Stimulated activated naive CD8-positive, alpha-beta T cell treated with anti-CD3 and anti-CD28 coated beads, Interleukin-15, Interleukin-2, amounts not matched to agents 100 ng/mL and 50 ng/mL, for 24 hours (primary cell): Measurements from ENCODE around the gene KRT14.
"Not testable (repeated sequence)": the region's sequence is repeated elsewhere in the genome, so short reads cannot be mapped to it uniquely, and the experiment has no call there.

Source experiments
- H3K27ac Mint-ChIP-seq: one replicate; pipeline ENCODE4 v1.8.0; 2021; ENCODE audit warnings: mild to moderate bottlenecking, mixed read lengths
- H3K27me3 Mint-ChIP-seq: one replicate; pipeline ENCODE4 v1.8.0; 2021; ENCODE audit warnings: mixed read lengths
- H3K36me3 Mint-ChIP-seq: one replicate; pipeline ENCODE4 v1.8.0; 2021; ENCODE audit warnings: low read depth, mixed read lengths
- H3K4me1 Mint-ChIP-seq: one replicate; pipeline ENCODE4 v1.8.0; 2021; ENCODE audit warnings: low read depth, mixed read lengths
- H3K4me3 Mint-ChIP-seq: one replicate; pipeline ENCODE4 v1.8.0; 2021; ENCODE audit warnings: mild to moderate bottlenecking, mixed read lengths
- H3K9me3 Mint-ChIP-seq: one replicate; pipeline ENCODE4 v1.8.0; 2021; ENCODE audit warnings: mixed read lengths

Gene KRT14

DNA sequence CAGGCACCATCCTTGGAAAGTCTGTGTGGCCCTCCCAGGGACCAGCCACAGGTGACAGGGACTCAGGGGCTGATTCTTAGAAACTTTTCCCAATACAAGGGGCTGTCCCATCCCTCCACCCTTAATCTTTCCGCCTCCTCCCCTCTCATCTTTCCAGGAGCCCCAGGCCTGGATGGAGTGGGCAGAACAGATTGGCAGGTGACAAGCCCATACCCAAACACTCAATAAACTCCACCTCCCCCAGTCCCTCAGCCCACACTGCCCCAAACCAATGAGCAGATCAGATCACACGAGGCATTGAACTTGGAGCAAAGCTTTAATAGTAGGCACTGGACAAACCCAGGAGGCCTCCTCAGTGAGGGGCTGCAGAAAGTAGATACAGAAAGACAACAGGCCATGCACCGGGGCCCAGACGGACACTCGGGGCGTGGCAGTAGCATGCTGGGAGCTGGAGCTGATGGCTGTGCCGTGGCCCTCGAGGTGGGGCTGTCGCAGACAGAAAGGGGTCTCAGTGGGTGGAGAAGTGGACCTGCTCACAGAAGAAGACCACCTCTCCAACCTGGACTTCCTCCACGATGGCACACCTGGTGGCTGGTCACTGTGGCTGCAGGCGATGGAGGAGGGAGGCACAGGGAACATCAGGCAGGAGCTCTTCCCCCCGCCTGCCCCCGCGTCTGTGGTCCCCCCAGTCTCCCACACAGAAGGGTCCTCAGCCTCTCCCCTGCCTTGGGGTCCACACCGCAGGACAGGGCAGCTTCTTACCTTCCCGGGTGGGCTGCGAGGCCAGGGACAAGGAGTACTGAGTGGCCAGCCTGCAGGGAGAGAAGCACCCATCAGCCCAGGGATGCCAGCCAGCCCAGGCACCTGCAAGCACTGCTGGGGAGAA is 39.6 kb upstream of the KRT14 start:
- H3K36me3 Mint-ChIP-seq = not testable (repeated sequence)

GRCh38 chr17:41625602-41626001 is 38.9 kb upstream of the KRT14 start:
- H3K27me3 Mint-ChIP-seq = no peaks in the 10 kb centered on the region
- no peaks in the 10 kb centered on the region for H3K36me3 Mint-ChIP-seq
- H3K4me3 Mint-ChIP-seq = no peak overlapping the region
- no peak overlapping the region for H3K27ac Mint-ChIP-seq
- no peaks in the 10 kb centered on the region for H3K4me1 Mint-ChIP-seq
- no peaks in the 10 kb centered on the region for H3K9me3 Mint-ChIP-seq

More for the DNA sequence above, 39.6 kb upstream of the KRT14 start:
- H3K4me3 Mint-ChIP-seq, H3K9me3 Mint-ChIP-seq, H3K27ac Mint-ChIP-seq, H3K4me1 Mint-ChIP-seq, H3K27me3 Mint-ChIP-seq: not testable (repeated sequence)

GRCh38 chr17:41624208-41625101 is 37.8 kb upstream of the KRT14 start, which contains the start of gene KRT17:
Gene KRT17, minus strand, starts transcription at chr17:41624575. Its CDS starts 66 bp downstream, at chr17:41624509.
- H3K4me1 Mint-ChIP-seq = no peaks in the 10 kb centered on the region

DNA sequence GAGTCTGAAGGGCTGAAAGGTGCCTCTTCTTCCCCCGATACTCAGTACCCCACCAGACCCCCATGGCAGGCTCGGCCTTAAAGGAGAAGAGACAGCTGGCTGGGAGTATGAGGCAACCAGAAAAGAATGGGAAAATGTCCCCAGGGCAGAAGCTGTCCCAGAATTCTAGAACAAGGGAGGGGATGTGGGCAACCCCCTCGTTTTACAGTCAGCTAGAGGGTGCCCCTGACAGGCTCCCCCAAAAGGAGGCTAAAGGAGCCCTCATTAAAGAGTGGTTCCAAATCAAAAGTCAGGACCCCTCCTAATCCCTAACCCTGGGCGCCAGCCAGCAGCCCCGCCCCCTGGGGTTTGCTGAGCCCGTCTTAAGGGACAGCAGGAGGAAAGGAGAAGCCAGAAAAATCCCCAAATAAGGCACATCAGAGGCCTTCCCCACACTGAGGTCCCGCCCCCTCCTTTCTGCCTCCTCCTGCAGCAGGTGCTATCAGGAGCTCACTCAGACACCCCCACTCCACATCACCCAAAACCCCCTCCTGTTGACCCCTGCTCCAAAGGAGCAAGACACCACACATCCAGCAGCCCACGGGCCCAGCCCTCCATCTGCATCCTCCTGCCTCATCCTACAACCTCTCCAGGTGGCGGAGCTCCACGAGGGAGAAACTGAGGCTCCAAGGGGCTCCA is 36.6 kb upstream of the KRT14 start:
- not testable (repeated sequence) for H3K27ac Mint-ChIP-seq, H3K4me3 Mint-ChIP-seq, H3K27me3 Mint-ChIP-seq, H3K4me1 Mint-ChIP-seq, H3K36me3 Mint-ChIP-seq, H3K9me3 Mint-ChIP-seq

More at GRCh38 chr17:41624208-41625101, 37.8 kb upstream of the KRT14 start, which contains the start of gene KRT17:
- Mint-ChIP-seq H3K27ac (no peak within 1 kb of the TSS), H3K4me3 (no peak within 1 kb of the TSS), H3K36me3 (no peaks in the 10 kb centered on the region), H3K9me3 (no peaks in the 10 kb centered on the region), H3K27me3 (no peaks in the 10 kb centered on the region)

DNA sequence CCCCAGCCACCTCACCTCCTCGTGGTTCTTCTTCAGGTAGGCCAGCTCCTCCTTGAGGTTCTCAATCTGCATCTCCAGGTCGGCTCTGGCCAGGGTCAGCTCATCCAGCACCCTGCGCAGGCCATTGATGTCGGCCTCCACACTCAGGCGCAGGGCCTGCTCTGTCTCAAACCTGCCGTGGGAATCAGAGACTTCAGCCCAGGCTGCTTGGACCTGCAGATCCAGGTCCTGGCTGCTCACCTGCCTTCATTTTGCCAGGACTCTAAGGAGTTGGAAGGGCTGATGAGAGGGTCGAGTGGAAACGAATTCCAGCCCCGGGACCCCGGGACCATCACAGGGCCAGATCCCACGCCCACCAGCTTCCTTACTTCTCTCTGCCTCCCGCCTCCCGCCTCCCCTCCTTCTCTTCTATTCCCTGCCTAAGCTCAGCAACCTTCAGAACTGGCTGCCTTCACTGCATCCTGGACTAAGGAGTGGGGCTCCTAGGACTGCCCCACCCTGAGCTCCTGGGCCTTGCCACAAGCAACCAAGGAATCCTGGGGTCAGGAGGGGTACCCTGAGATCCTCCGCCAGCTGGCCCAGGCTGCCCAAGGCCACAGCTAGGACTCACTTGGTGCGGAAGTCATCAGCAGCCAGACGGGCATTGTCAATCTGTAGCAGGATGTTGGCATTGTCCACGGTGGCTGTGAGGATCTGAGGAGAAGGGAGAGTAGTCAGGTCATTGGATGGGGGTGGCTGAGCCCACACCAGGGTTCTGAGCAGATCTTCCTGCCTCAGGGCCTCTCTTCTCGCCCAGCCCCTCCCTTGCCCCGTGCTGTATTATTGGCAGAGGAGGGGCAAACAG is 35.9 kb upstream of the KRT14 start:
- H3K4me3 Mint-ChIP-seq, H3K27me3 Mint-ChIP-seq, H3K27ac Mint-ChIP-seq, H3K36me3 Mint-ChIP-seq, H3K4me1 Mint-ChIP-seq, H3K9me3 Mint-ChIP-seq: not testable (repeated sequence)

GRCh38 chr17:41621916-41622315 is 35.2 kb upstream of the KRT14 start:
- Mint-ChIP-seq H3K36me3 (no peaks in the 10 kb centered on the region), H3K27me3 (no peaks in the 10 kb centered on the region), H3K27ac (no peak overlapping the region), H3K9me3 (no peaks in the 10 kb centered on the region), H3K4me1 (no peaks in the 10 kb centered on the region), H3K4me3 (no peak overlapping the region)

DNA sequence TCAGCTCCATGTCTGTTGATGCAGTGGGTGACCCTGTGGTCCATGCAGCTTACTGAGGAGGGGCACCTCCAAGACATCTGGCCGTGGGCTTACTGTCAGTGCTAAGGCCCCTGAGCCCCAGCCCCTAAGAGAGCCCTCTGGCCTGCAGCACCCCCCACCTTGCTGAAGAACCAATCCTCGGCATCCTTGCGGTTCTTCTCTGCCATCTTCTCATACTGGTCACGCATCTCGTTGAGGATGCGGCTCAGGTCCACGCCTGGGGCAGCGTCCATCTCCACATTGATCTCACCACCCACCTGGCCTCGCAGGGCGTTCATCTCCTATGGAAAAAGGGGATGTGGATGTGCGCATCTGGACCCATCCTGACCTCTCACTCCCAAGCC is 34.7 kb upstream of the KRT14 start:
- H3K4me3 Mint-ChIP-seq, H3K36me3 Mint-ChIP-seq, H3K27me3 Mint-ChIP-seq, H3K4me1 Mint-ChIP-seq, H3K27ac Mint-ChIP-seq, H3K9me3 Mint-ChIP-seq: not testable (repeated sequence)

DNA sequence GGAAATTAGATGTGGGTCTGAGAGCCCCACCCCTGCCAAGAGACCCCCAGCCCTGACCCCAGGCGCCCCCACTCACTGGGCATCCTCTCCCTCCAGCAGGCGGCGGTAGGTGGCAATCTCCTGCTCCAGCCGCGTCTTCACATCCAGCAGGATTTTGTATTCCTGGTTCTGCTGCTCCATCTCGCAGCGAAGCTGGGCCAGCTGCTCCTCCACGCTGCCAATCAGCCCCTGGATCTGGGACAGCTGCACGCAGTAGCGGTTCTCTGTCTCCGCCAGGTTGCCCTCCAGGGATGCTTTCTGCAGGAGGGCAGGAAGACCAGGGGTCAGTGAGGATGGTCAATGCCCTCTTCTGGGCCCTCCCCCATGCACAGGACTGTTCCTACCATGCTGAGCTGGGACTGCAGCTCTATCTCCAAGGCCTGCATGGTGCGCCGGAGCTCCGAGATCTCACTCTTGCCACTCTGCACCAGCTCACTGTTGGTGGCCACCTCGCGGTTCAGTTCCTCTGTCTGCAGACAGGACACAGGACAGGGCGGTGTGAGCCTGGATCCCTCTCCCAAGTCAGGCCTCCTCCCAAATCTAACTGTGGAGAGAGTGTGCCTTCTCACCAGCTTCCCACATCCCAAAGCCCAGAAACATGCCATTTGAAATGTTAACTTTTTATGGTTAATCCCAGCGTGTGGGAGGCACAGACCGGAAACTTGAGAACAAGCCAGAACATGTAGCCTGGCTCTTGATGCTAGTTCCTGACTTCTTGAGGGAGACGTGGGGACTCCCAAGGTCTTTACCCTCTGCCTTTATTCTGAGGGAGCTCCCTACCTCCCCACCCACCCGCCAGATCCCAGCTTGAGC is 34.1 kb upstream of the KRT14 start:
- Mint-ChIP-seq H3K27ac (no peak overlapping the region), H3K4me1 (no peaks in the 10 kb centered on the region), H3K36me3 (no peaks in the 10 kb centered on the region), H3K9me3 (no peaks in the 10 kb centered on the region), H3K4me3 (no peak overlapping the region), H3K27me3 (no peaks in the 10 kb centered on the region)

GRCh38 chr17:41619927-41620582 is 33.4 kb upstream of the KRT14 start:
- not testable (repeated sequence) for H3K27ac Mint-ChIP-seq, H3K27me3 Mint-ChIP-seq, H3K4me3 Mint-ChIP-seq, H3K4me1 Mint-ChIP-seq, H3K36me3 Mint-ChIP-seq, H3K9me3 Mint-ChIP-seq

GRCh38 chr17:41619036-41619926 is 32.6 kb upstream of the KRT14 start:
- Mint-ChIP-seq H3K9me3 (no peaks in the 10 kb centered on the region), H3K27me3 (no peaks in the 10 kb centered on the region), H3K36me3 (no peaks in the 10 kb centered on the region), H3K4me3 (no peak overlapping the region), H3K27ac (no peak overlapping the region), H3K4me1 (no peaks in the 10 kb centered on the region)

- H3K27ac Mint-ChIP-seq = no peak overlapping the region
- no peaks in the 10 kb centered on the region for H3K9me3 Mint-ChIP-seq
- no peak overlapping the region for H3K4me3 Mint-ChIP-seq
- H3K27me3 Mint-ChIP-seq = no peaks in the 10 kb centered on the region
- H3K36me3 Mint-ChIP-seq = no peaks in the 10 kb centered on the region
- H3K4me1 Mint-ChIP-seq = no peaks in the 10 kb centered on the region
These were observed 31.8 kb upstream of the KRT14 start for GRCh38 chr17:41618341-41619035.

DNA sequence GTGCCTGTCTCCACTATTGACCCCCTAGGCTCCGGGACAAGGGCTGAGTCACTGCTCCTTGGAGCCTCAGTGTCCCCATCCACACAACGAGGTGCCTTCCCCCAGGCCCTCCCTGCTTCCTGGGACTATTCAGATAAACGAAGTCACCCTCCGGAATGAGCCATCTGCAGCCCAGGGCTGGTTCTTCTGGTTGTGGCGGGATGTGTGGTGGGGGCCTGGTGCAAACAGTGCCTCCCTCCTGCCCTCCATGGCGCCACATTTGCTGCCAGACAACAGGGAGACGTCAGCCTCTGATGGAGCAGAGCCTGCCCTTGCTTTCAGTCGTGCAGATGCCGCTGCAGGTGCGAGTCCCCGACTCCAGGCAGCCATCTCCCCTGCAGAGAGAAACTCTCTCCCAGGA is 31.0 kb upstream of the KRT14 start:
- no peak overlapping the region for H3K4me3 Mint-ChIP-seq
- no peaks in the 10 kb centered on the region for H3K9me3 Mint-ChIP-seq
- no peaks in the 10 kb centered on the region for H3K4me1 Mint-ChIP-seq
- no peaks in the 10 kb centered on the region for H3K36me3 Mint-ChIP-seq
- no peaks in the 10 kb centered on the region for H3K27me3 Mint-ChIP-seq
- H3K27ac Mint-ChIP-seq = no peak overlapping the region
